HG03571 (cell line): ENCODE measurements around the gene OPRD1.
"Not testable (repeated sequence)": the region's sequence is repeated elsewhere in the genome, so short reads cannot be mapped to it uniquely, and the experiment has no call there.

Experiments used
- ATAC-seq: cut with Tn5 transposase; IDR thresholded peaks from one replicate; pipeline ENCODE4 v1.9.1; 2021; ENCODE audit not compliant: unreplicated experiment

The OPRD1 gene

GRCh38 chr1:28840928-28841544, 29.1 kb downstream of the OPRD1 start:
- no peak for ATAC-seq

DNA sequence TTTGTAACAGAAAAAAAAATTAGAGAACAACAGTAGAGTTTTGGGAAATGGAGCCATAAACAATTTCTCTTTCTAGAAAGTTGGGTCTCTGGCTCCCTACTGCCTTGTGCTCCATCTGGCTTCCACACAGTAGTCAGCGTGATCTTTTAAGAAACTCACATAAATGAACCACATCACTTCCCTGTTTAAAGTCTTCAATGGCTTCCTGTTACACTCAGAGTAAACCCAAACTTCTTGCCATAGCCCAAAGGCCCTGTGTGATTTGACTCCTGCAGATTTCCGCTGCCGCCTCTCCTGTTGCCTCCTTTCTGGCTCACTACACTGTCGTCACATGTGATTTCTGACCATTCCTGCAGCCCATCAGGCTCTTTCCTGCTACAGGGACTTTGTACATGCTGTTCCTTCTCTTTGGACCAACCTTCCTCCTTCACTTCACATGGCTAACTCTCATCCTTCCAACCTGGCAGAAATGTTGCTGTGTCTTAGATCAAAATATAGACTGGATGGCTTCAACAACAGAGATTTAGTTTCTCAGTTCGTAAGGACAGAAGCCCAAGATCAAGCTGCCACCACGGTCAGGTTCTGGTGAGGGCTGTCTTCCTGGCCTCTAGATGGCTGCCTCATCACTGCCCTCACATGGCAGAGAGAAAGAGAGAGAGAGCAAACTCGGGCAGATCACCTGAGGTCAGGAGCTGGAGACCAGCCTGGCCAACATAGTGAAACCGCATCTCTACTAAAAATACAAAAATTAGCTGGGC, 34.0 kb downstream of the OPRD1 start:
- ATAC-seq: no peak

DNA sequence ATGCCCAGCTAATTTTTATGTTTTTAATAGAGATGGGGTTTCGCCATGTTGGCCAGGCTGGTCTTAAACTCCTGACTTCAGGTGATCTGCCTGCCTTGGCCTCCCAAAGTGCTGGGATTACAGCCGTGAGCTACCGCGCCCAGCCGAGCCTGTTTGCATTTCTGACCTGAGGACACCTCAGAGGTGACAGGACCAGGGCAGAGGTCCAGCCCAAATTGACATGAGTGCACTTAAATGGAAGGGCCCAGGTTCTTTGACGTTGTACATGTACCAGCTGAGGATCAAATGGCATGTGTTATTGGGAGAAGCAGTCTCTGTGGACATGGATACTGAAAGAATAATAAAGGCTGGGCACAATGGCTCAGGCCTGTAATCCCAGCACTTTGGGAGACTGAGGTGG, 35.2 kb downstream of the OPRD1 start:
- not testable (repeated sequence) for ATAC-seq

DNA sequence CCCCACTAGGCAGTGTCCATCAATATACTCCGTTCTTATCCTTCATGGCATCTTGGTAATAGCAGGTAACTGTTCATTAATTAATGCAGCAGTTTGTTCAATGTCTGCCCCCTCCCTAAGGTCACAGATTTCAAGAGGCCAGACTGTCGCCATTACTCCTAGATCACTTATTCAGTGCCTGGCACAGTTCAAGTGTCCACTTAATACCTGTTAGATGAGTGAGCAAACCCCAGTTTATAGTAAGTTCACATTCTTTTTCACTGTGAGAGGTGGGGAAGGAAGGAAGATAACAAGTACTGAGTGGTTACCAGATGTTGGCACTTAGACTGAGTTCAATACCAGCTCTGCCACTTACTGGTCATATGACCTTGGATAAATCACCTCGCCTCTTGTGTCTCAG, 36.4 kb downstream of the OPRD1 start:
- no peak for ATAC-seq

DNA sequence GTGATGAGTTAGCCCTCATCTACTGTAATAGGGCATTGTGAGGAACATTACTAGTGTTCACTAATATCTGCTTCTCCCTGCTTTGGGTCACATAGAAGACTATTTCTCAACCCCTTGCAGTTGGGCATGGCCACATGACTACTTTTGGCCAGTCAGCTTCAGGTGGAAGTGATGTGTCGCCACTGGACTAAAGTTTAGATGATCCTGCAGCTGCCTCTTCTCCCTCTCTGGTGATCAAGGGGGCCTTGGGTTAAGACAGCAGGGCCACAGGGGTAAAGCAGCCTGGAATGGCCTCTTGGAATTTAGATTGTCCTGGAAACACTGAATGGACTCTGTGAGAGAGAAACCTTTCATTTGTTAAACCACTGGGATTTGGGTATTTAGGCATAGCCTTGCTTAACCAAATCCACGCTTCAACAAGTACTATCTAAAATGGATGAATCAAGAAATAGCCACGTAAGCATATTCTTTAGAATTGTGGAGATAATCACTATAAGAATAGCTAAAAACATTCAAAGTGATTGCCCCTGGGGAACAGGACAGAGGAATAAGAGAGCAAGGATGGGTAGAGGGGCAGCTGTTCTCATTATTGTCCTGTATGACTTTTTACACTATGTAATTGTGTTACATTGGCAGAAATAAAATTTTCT, 41.2 kb downstream of the OPRD1 start:
- no peak for ATAC-seq

GRCh38 chr1:28854406-28854805, 42.4 kb downstream of the OPRD1 start:
- ATAC-seq: not testable (repeated sequence)

- ATAC-seq: no peak
Observed at GRCh38 chr1:28855046-28855445, 43.1 kb downstream of the OPRD1 start.

DNA sequence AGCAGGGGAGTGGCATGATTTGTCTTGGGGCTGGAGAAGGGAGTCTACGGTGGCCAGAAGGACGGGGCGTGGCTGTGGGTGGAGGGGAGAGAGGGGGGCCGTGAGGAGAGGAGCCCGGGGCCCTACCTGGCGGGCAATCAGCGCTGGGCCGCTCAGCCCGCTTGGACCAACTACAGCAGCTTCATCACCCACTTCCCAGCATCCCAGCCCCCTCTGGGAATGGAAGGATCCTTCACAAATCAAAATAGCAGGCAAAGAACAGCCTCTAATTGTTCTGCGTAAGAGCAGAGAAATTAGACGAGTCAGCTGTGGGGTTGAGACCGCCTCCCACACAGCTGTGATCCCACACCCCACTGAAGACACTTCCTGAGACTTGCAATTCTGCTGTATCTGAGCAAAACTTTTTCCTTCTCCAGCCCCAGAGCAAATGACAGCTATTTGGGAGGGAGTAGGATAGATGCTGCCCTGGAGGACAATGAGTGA, 43.5 kb downstream of the OPRD1 start:
- ATAC-seq: no peak

DNA sequence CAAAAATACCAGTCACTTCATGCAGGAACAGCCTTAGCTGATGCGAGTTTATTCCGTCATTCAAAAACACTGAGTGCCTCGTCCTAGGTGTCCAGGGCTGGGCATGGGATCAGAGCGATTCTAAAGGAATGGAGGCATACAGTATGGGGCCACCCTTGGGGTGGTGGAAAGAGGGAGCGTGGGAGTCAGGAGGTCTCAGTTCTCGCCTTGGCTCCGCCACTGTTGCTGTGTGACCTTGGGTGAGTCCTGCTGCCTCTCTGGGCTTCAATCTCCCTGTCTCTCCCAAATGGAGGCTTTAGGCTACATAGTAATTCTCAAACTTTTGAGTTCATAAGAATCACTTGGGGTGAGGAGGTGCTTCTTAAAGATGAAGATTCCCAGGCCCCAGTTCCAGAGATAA, 44.0 kb downstream of the OPRD1 start:
- no peak for ATAC-seq

DNA sequence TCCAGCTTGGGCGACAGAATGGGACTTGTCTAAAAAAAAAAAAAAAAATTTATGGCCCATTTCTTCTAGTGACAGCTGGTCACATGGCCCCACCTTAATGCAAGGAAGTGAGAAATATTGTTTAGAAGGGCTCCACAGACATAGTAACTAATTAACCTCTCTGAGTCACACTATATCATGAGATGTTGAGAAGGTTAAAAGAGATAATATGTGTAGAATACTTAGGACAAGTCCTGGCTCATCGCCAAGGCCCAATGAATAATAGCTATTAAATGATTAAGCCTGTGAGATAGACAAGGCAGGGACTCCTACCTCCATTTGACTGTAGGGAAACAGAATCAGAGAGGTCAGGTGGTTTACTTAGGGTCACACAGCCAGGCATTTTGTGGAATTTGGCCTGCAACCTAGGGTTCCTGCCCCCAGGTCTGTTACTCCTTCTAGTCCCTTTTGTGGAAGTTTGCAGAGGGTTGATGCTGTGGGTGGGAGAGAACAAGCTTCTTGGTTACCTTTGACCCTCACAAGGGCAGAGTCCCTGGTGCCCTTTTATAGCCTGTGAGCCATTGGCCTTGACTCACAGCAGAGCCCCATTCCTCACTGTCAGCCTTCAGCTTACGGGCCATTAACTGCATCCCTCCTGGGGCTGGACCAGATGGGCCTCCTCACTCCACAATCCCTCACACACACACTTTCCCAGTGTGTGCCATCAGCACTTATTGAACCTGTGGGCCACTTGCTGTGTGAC, 48.5 kb downstream of the OPRD1 start:
- peak; percentile 76 for ATAC-seq

- ATAC-seq: no peak
Observed at GRCh38 chr1:28862571-28863403, 50.8 kb downstream of the OPRD1 start.

- ATAC-seq: no peak
Observed at GRCh38 chr1:28864695-28865094, 52.7 kb downstream of the OPRD1 start.

DNA sequence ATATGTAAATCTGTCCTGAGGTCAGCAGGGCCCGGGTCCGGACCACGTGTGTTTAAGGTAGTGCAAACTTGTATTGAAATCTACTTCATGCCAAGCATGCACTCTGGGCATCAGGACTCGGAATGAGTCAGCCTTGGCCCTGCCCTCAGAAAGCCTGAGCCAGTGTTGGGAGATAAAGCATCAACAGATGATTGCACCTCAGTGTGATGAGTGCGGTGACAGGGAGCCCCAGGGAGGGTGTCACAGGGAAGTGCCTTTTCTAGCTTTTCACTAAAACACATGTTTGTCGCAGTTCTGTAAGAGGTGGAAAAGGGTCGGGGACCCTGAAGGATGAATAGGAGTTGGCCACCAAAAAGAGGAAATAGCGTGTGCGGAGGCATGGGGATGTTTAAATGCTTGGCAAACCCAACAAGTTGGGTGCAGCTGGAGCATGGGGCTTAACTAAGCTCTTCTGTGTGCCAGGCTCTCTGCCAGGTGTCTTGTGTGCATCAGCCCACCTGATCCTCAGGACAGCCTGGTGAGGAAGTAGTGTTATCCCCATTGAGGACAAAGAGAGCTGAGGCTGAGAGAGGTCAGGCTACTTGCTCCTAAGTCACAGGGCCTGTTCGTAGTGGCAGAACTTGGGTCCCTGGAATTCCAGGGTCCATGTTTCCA, 54.2 kb downstream of the OPRD1 start:
- ATAC-seq: no peak

DNA sequence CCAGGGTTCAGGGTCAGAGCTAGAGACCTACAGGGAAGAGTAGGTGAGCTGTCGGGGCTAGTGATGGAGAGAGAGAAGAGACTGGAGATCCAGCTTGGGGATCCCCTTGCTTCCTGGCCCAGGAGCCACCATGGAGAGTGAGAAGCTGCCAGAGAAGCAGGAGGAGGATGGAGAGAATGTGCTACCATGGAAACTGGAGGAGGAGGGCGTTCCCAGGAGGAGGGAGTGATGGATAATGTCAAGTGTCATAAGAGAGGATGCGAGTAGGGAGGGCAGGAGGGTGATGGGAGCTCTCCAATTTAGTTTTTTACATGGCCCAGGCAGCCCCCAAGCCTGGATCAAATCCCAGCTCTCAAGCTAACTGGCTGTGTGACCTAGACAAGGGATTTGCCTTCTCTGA, 55.9 kb downstream of the OPRD1 start:
- ATAC-seq: no peak

DNA sequence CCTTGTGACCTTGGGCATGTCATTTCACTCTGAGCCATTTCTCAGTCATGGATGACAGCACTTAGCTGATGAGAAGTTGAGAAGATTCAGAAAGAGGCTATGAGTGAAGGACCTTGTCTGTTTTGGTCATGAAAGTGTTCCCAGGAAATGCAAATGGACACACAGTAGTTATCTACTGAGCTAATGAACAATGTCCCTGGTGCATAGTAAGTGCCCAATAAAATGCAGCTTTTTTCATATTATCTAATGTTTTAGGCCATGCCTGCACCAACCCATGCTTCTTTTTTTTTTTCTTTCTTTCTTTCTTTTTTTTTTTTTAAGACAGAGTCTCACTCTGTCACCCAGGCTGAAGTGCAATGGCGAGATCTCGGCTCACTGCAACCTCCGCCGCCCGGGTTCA, 58.0 kb downstream of the OPRD1 start:
- no peak for ATAC-seq

DNA sequence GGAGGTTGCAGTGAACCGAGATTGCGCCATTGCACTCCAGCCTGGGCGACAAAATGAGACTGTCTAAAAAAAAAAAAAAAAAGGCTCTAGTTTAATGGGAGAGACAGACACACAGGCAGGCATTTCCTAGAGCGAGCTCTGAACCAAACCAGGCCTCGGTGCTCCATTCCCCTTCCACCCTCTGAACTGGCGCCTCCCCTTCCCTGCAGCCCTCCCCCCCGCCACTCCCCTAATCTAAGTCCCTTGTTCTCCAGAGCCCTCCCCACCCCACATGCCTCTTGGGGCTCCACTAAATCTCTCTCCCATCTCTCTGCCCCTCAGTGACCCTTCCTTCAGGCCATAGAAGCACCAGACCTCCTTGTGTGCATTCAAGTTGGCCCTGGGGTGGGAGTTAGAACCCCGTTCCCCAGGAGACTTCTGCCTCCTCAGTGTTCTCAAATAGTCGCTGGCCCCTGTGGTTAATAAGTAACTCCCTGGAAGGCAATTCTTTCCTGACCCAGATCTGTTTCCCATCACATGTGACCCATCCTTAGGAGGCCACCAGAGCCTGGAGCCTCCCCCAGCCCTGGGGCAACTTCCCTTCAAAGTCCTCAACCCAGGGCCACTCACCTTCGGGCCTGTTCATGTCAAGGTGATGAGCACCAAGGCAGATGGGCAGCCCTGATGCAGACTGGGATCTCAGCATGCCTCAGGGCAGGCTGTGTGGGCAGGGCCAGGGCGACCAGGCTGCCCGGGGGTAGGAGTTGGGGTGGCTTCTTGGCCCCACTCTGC, 59.8 kb downstream of the OPRD1 start:
- ATAC-seq: no peak

DNA sequence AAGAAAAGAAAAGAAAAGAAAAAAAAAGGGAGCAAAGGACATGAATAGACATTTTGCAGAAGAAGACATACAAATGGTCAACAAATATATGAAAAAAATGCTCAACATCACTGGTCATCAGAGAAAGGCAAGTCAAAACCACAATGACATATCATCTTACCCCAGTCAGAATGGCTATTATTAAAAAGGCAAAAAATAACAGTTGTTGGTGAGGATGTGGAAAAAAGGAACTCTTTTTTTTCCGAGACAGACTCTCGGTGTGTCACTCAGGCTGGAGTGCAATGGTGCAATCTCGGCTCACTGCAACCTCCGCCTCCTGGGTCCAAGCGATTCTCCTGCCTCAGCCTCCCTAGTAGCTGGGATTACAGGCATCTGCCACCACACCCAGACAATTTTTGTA, 63.2 kb downstream of the OPRD1 start:
- ATAC-seq: not testable (repeated sequence)

DNA sequence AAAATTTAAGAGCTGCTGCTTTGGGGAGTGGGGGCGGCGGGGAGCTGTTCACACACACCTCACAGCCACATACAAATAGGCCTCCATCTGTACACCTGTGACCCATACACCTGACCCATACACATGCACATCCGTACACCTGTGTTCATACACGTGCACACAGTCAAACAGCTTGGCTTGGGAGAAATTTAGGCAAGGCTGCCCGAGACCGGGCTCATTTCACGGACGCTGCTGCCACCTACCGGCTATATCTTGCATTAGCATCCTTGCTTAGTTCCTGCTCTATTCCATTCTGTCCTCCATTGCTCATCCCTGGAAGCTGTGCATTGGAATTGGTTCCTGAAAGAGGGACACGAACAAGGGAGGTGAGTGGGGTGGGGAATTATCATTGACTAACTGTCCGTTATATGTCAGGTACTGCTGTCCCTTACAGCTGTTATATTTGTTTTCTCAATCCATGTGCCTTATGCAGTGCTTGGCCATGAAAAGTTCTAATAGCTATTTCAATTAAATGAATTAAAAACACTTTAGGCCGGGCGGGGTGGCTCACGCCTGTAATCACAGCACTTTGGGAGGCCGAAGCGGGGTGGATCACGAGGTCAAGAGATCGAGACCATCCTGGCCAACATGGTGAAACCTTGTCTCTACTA, 65.3 kb downstream of the OPRD1 start:
- ATAC-seq: no peak

DNA sequence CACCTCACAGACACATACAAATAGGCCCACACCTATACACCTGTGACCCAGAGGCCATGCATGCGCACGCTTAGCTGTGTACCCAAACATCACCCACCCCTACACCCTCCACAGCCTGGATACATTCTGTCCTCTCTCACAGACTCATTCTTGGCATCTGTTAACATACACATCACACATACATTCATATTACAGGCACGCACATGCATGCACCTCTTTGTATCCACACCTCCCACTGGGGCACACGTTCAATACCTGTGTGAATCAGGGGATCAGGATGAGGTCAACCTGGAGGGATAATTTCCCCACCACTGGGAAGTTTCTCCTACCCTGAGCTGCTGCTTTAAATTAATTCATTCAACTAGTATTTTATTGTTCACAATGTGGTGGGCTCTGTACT, 66.8 kb downstream of the OPRD1 start:
- ATAC-seq: no peak
